Endothelial cell of hepatic sinusoid (primary cell): ENCODE measurements around the gene APOB.

ENCODE experiments used
- in situ Hi-C: cut with HindIII; loops from 2 replicates; pipeline ENCODE4 v1.10.0; 2017; ENCODE audit warnings: low sequenced_read_pairs

APOB gene

GRCh38 chr2:20953146-20953824 lies 90.6 kb downstream of the APOB start:
- in situ Hi-C loops, result no loop called here
